Fibroblast of upper back skin (primary cell): ENCODE data around the gene IPPK.

ENCODE experiments used
- DNase-seq: peaks from one replicate; pipeline ENCODE4 v3.0.0-alpha.2; 2013

IPPK gene

GRCh38 chr9:92669890-92670708 is at the start of gene IPPK:
IPPK (minus strand) TSS chr9:92670131; CDS start chr9:92669988, 143 bp downstream.
- peak; percentile 99 for DNase-seq

DNA sequence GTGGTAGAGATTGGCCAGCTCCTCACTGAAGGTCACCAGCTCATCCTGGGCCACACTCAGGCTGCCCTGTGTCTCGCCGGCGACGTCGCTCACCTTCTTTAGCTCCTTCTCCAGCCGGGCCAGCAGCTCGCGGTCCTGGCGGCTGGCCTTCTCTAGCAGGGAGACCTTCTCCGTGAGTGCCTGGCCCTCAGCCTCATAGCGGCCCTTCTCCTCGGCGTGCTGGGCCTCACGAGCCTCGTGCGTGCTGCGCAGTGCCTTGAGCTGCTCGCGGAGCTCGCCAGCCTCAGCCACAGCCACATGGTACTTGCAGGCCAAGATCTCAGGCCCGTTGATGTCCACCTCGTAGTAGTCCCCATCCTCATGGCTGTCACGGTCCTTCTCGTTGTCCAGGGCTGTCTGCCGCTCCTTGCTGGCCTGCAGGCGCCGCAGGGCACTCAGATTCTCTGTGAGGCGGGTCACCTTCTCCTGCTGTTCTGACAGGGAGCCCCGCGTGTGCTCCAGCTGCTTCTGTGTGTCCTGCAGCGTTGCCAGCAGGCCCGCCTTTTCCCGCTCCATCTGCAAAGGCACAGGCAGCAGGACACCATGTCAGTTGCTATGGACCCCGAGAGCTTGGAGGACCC is 49.2 kb upstream of the IPPK start:
- no peak for DNase-seq

DNA sequence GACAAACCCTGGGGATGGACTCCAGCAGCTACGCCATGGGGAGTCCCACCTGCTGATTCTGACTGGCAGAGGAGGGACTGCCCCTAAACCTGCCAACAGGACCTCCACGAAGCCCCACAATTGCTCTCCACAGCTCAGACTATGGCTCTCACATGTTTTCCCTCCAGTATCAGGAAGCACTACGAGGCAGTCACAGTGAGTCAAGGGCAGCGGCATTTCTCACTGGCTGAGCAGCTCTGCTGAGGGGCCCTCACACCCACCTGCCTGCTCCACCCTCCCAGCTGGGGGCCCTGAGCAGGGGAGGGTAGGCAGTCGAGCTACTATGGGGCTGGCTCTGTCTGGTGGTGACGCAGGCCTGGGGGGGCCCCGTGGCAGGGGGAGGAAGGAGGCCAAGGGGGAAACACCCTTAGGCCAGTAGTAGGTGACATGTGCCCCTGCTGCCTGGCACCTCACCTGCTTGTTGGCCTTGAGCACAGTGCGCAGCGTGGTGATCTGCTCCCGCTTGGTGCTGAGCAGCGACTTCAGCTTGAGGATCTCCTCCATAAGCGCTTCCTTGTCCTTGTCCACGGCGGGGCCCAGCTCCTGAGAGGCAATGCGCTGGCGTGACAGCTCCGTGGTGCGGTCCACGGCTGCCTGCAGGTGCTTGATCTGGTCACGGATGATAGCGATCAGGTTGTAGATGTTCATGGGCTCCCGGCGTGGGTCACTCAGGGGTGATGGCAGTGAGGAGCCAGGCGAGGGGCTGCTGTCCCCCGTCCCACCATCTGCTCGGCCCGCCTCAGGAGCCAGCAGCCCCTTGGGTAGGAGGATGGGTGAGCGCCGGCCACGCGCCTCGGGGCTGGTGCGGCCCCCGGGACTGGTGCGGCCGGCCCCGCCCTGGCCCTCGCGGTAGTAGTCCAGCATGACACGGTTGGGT is 48.4 kb upstream of the IPPK start:
- DNase-seq = no peak

DNA sequence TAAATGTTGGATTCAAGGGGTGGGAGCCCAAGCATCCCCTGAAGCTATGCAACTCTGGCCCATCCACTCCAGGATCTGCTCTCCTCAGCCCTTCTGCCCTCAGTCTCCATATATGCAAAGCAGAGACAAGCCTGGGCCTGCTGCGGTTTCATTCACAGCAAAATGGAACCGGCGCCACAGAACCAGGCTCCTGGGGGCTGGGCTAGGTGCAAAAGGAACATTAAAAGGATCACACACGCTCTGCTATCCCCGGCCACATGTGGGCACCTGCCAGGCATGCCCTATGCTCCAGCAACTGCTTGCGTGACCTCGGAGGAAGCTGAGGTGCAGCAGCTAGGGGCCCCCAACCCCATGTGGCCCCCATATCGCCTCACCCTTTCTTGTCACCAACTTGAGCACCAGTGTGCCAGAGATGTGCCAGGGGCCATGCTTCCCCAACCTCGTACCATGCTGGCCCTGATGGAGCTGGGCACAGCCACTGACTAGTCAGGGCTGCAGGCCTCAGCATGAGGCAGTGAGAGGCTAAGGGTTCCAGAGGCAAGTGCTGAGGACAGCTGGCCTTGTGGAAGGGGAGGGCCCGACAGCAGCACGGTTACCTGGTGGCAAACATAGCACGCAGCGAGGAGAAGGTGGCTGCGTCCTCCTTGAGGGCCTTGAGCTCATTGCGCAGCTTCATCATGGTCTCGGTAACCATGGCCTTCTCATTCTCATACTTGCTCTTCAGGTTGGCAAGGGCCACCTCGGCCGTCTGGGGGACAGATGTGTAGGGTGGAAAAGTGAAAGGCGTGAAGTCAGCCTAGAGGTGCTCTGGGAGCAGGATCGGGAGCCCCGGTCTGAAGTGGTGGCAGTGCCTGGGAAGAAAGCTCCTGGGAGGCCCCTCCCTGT is 47.5 kb upstream of the IPPK start:
- DNase-seq = no peak

- DNase-seq = peak; percentile 32
These were observed 46.6 kb upstream of the IPPK start for GRCh38 chr9:92716557-92716956.

DNA sequence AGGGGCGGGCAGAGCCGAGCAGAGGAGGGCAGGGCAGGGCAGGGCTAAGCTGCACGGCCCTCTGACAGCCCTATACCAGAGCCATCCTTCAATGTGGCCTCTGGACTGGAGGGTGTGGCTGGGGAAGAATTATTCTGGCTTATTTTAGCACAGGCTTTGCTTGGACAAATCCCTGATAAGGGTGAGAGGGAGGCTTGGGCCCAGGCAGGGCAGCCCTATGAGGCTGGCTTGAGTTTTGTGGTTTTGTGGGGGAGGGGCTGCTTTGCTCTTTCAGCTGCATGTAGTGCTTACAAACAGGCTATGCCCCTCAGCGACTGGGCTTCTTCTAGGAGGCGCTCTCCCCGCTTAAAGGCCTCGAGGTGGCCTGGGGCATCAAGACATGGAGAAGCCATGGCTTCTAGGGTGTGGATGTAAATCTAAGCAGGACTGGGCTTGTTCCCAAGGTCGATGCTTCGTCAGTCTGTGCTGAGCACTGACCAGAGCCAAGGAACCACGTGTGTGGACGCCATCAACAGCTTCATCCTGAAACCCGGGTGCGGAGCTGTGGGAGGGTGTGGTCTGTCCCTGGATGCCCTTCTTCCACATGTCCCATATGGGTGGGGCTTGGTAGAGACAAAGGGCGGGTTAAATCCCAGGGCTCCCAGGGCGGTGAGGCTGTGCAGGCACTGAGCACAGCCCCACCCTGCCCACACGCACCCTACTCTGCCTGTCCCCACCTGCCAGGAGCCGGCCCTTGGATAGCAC is 45.7 kb upstream of the IPPK start:
- no peak for DNase-seq

GRCh38 chr9:92714787-92715487 is 45.0 kb upstream of the IPPK start:
- DNase-seq = no peak

DNA sequence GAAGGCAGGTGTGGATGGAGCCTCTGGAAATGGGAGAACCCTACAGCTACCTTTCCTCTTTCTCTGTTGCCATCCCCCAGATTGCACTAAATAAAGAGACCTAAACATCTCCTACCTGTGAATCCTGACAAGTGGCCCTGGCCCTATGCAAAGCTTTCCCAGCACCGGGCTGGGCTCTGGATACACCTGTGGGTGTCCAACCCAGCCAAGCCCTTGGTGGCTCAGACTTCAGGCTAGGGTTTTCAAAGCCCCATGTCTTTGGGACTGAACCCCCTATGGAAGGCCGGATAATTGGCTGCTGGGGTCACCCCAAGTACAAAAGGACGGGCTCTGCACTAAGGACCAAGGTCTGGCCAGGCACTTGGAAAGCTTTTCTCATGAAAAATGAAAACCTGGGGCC is 44.1 kb upstream of the IPPK start:
- DNase-seq = no peak

GRCh38 chr9:92713528-92713927 is 43.6 kb upstream of the IPPK start:
- DNase-seq = no peak

DNA sequence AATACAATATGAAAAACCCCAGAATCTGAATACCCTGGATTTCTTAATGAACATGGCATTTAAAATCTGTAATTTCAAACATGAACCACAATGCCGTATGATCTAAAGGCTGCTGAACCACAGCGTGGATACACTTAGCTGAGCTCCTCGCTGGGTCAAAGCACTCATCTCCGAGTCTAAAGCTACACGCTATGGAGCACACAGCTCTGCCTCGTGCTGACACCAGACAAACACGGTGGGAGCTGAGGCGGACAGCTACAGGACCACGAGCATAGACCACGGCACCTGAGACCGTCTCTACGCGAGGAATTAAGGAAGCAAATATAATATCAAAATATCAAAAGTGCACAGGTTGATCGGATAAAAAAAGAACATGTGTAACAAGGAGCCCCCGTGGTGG is 42.8 kb upstream of the IPPK start:
- no peak for DNase-seq

GRCh38 chr9:92711844-92712243 is 41.9 kb upstream of the IPPK start:
- DNase-seq = no peak

- no peak for DNase-seq
These were observed 41.2 kb upstream of the IPPK start for GRCh38 chr9:92711146-92711545.

DNA sequence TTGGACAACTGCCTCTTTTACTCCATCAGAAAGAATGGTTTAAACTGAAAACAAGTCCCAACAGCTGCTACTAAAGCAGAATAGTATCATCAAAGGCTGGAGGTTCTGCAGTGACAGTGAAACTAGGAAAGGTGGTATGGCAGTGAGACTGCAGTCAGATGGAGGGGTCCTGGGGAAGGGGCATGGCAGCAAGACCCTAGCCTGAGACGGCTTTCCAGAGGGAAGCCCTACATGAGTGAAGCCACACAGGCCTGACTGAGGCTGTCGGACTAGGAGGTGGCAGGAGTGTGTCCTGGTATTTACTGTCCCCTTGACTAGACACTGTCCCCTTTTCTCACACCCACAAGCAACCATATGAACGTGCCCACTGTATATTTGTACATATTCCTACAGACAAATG is 40.4 kb upstream of the IPPK start:
- no peak for DNase-seq

GRCh38 chr9:92709954-92710353 is 40.0 kb upstream of the IPPK start:
- no peak for DNase-seq

- DNase-seq = peak; percentile 11
These were observed 39.3 kb upstream of the IPPK start for GRCh38 chr9:92709240-92709639.

GRCh38 chr9:92707530-92707929 is 37.6 kb upstream of the IPPK start:
- no peak for DNase-seq

DNA sequence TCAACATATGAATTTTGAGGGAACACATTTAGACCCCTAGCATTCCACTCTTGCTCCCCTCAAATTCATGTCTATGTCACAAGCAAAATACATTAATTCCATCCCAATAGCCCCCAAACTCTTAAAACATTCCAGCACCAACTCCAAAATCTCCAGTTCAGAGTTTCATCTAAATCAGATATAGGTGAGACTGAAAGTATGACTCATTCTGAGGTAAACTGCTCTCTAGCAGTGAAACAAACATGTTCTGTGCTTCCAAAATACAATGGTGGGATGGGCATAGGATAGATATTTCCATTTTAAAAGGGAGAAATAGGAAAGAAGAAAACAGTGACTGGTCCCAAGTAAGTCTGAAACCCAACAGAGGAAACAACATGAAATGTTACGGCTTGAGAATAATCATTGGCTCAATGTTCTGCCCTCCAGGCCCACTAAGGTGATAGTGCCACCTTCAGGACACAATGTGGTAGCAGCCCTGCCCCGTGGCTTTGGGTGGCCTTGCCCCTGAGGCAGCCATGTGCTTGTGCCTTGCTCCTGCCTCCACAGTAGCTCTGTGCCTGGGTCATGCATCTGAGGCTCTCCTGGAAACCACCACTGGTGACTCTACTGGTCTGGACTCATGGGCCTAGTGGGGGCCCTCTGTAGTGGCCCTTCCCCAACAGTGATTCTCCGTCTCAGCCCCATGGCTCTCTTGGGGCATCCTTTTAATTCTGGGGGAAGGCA is 36.4 kb upstream of the IPPK start:
- no peak for DNase-seq

DNA sequence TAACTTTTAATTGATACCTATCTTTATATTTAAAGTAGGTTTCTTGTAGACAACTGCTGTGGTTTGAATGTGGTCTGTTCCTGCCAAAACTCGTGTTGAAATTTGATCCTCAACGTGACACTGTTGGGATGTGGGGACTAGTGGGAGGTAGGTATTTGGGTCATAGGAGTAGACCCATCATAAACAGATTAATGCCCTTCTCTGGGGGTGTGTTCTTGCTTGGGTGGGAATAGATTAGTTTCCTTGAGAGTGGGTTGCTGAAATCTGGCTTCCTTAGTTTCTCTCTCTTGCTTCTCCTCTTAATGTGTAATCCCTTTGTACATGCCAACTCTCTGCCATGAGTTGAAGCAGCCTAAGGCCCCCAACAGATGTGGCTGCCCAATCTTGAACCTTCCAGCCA is 34.6 kb upstream of the IPPK start:
- DNase-seq = no peak

DNA sequence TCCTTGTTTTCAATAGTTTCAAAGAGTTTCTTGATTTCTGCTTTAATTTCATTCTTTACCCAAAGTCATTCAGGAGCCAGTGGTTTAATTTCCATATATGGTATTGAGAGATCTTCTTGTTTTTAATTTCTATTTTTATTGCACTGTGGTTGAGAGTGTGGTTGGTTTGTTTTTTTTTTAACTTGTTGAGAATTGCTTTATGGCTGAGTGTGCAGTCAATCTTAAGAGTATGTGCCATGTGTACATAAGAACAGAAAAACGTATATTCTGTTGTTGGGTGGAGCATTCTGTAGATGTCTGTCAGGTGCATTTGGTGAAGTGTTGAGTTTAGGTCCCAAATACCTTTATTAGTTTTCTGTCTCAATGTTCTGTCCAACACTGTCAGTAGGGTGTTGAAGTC is 26.7 kb upstream of the IPPK start:
- no peak for DNase-seq

- DNase-seq = no peak
These were observed 17.0 kb upstream of the IPPK start for GRCh38 chr9:92686954-92687353.
